Astrocyte (in vitro differentiated cells and primary cell): ENCODE results near the gene CLEC2A.

Experiments
- EZH2 ChIP-seq: IDR thresholded peaks from 2 replicates; pipeline ENCODE4 v1.6.1; 2012; ENCODE audit warnings: mild to moderate bottlenecking, low read length, inconsistent platforms; ENCODE audit not compliant: insufficient read depth
- TF ChIP-seq, protein P1 (sequence below): IDR thresholded peaks from 2 replicates; pipeline ENCODE4 v1.5.1; 2011; ENCODE audit warnings: low read depth, mild to moderate bottlenecking, inconsistent platforms, low read length, moderate library complexity; ENCODE audit not compliant: insufficient read depth

DNA sequence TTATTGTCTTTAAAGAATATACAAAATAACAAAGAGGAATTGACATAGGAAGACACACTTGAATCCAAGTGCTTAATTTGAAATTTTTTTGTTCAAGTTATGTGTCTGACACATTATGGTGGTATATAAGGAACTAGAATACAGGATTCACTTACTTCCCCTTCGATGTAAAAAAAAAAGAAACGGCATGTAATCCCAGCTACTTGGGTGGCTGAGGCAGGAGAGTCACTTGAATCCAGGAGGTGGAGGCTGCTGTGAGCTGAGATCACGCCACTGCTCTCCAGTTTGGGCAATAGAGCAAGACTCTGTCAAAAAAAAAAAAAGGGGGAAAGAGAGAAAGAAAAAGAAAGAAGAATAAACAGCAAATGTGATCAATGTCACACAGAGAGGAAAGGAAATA, 48.0 kb upstream of the CLEC2A start:
- TF ChIP-seq, protein P1, sequence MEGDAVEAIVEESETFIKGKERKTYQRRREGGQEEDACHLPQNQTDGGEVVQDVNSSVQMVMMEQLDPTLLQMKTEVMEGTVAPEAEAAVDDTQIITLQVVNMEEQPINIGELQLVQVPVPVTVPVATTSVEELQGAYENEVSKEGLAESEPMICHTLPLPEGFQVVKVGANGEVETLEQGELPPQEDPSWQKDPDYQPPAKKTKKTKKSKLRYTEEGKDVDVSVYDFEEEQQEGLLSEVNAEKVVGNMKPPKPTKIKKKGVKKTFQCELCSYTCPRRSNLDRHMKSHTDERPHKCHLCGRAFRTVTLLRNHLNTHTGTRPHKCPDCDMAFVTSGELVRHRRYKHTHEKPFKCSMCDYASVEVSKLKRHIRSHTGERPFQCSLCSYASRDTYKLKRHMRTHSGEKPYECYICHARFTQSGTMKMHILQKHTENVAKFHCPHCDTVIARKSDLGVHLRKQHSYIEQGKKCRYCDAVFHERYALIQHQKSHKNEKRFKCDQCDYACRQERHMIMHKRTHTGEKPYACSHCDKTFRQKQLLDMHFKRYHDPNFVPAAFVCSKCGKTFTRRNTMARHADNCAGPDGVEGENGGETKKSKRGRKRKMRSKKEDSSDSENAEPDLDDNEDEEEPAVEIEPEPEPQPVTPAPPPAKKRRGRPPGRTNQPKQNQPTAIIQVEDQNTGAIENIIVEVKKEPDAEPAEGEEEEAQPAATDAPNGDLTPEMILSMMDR, result no peak
- TF ChIP-seq EZH2, result no peak
